SU-DHL-6 (cell line): ENCODE data around the gene NDUFA3.

Source experiments
- H2AFZ ChIP-seq: fragments of 200-600 bp; sonication (generic); 2 replicates; pipeline ENCODE4 v1.6.1; 2014; ENCODE audit warnings: low read depth, mild to moderate bottlenecking, moderate library complexity, mixed read lengths, antibody characterized with exemption, low read length; ENCODE audit not compliant: severe bottlenecking
- H3F3A ChIP-seq: fragments of 200-600 bp; shearing (Covaris generic); 2 replicates; pipeline ENCODE4 v1.6.0; 2016; ENCODE audit warnings: antibody characterized with exemption, mild to moderate bottlenecking; ENCODE audit not compliant: insufficient read depth
- H3K27ac ChIP-seq: fragments of 200-600 bp; sonication (generic); 2 replicates; pipeline ENCODE4 v1.5.1; 2016; ENCODE audit warnings: low read depth, mild to moderate bottlenecking, low read length, moderate library complexity, mixed read lengths
- H3K27me3 ChIP-seq: fragments of 200-600 bp; sonication (generic), shearing (Covaris generic); 2 replicates; pipeline ENCODE4 v1.6.0; 2014; ENCODE audit warnings: mild to moderate bottlenecking, low read length
- H3K36me3 ChIP-seq: fragments of 200-600 bp; sonication (generic); 2 replicates; pipeline ENCODE4 v1.6.1; 2014; ENCODE audit warnings: mild to moderate bottlenecking, low read length, mixed read lengths
- H3K4me2 ChIP-seq: fragments of 300-600, 200-600 bp; shearing (Covaris generic), sonication (generic); 2 replicates; pipeline ENCODE4 v1.6.0; 2014; ENCODE audit warnings: low read length, low read depth, mild to moderate bottlenecking; ENCODE audit not compliant: poor library complexity, severe bottlenecking
- H3K4me3 ChIP-seq: fragments of 200-600 bp; sonication (generic); 2 replicates; pipeline ENCODE4 v1.5.1; 2014; ENCODE audit warnings: antibody characterized with exemption, low read length, mild to moderate bottlenecking, mixed read lengths; ENCODE audit not compliant: insufficient read depth, poor library complexity, severe bottlenecking
- H3K79me2 ChIP-seq: fragments of 200-600 bp; sonication (generic); 2 replicates; pipeline ENCODE4 v1.6.1; 2014; ENCODE audit warnings: mild to moderate bottlenecking, low read length, moderate library complexity; ENCODE audit not compliant: insufficient read depth
- H3K9ac ChIP-seq: fragments of 200-600 bp; sonication (generic); 2 replicates; pipeline ENCODE4 v1.7.0; 2014; ENCODE audit warnings: mild to moderate bottlenecking, low read length
- H3K9me2 ChIP-seq: fragments of 200-600 bp; sonication (generic); replicated peaks from 2 replicates; pipeline ENCODE4 v1.6.1; 2014; ENCODE audit warnings: low read length; ENCODE audit not compliant: insufficient read depth
- H3K9me3 ChIP-seq: fragments of 200-600 bp; sonication (generic); 2 replicates; pipeline ENCODE4 v1.6.1; 2014; ENCODE audit warnings: low read length, mixed read lengths; ENCODE audit not compliant: insufficient read depth
- H4K20me1 ChIP-seq: fragments of 200-600 bp; sonication (generic); 2 replicates; pipeline ENCODE4 v1.6.1; 2014; ENCODE audit warnings: low read depth, mild to moderate bottlenecking, antibody characterized with exemption, low read length, moderate library complexity, mixed read lengths
- CTCF ChIP-seq: fragments of 200-600 bp; sonication (generic); IDR thresholded peaks from one replicate; pipeline ENCODE4 v1.5.1; 2017; ENCODE audit warnings: antibody characterized with exemption, mild to moderate bottlenecking, low read length, moderate library complexity; ENCODE audit not compliant: insufficient read depth, poor library complexity, severe bottlenecking
- EZH2phosphoT487 ChIP-seq: fragments of 200-600 bp; sonication (generic), shearing (Covaris generic); conservative IDR thresholded peaks from 2 replicates; pipeline ENCODE4 v1.6.1; 2018; ENCODE audit warnings: mild to moderate bottlenecking, antibody characterized with exemption, low read length, moderate library complexity, mixed read lengths

The NDUFA3 gene

DNA sequence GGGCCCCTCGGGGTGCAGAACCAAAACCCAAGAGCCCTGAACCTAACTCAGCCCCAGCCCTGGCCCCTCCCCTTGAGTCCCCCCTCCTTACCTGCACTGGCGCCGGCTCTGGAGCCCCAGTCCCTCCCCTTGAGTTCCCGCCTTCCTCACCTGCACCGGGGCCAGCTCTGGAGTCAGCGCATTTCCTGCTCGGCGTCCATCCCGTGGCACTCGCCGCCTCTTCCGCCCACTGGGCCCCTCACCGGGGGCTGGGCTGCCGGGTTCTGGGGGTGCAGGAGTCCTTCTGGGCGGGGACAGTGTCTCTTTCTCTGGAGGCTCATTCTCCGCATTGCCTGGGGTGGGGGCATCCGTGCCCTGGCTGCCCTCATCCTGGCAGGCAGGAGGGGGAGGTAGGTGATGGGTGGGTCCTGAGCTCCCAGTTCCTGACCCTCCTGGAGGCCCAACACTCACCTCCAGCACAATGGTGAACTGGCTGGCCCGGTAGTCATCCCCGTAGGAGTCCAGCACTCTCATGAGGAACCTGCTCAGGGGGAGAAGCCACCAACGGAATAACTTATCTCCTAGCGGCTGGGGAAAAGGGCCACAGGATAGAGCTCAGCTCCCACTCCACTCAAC, 5.3 kb downstream of the NDUFA3 start:
- Histone ChIP-seq H3K27ac (no peak overlapping the region), H3K4me2 (no peak overlapping the region), H3K9me2 (no peaks in the 10 kb centered on the region), H2AFZ (no peak overlapping the region), H3K4me3 (no peak overlapping the region), H3K9me3 (no peaks in the 10 kb centered on the region), H3K9ac (no peak overlapping the region), H3K79me2 (peaks cover 13% of the 10 kb centered on the region), H4K20me1 (no peaks in the 10 kb centered on the region), H3F3A (no peaks in the 10 kb centered on the region), H3K36me3 (no peaks in the 10 kb centered on the region), H3K27me3 (no peaks in the 10 kb centered on the region)
- TF ChIP-seq CTCF (no peak), EZH2phosphoT487 (no peak)

GRCh38 chr19:54108496-54108895, 5.8 kb downstream of the NDUFA3 start:
- Histone ChIP-seq H3K9me2 (no peaks in the 10 kb centered on the region), H2AFZ (no peak overlapping the region), H3K9ac (no peak overlapping the region), H3K36me3 (no peaks in the 10 kb centered on the region), H3K27ac (no peak overlapping the region), H3K27me3 (no peaks in the 10 kb centered on the region), H3K79me2 (peaks cover 8% of the 10 kb centered on the region), H3K4me3 (no peak overlapping the region), H3K4me2 (no peak overlapping the region), H4K20me1 (no peaks in the 10 kb centered on the region), H3K9me3 (no peaks in the 10 kb centered on the region), H3F3A (no peaks in the 10 kb centered on the region)
- TF ChIP-seq CTCF (no peak), EZH2phosphoT487 (no peak)

GRCh38 chr19:54109651-54110050, 7.0 kb downstream of the NDUFA3 start:
- H3K9me3 ChIP-seq: no peaks in the 10 kb centered on the region
- no peak for TF ChIP-seq CTCF
- TF ChIP-seq EZH2phosphoT487: no peak
- H3K9ac ChIP-seq: no peak overlapping the region
- H3K9me2 ChIP-seq: no peaks in the 10 kb centered on the region
- no peak overlapping the region for H3K4me2 ChIP-seq
- no peaks in the 10 kb centered on the region for H3K27me3 ChIP-seq
- H2AFZ ChIP-seq: no peak overlapping the region
- no peaks in the 10 kb centered on the region for H3K36me3 ChIP-seq
- H4K20me1 ChIP-seq: no peaks in the 10 kb centered on the region
- peaks cover 13% of the 10 kb centered on the region; the same call in 1 of the 2 replicates for H3K79me2 ChIP-seq
- H3F3A ChIP-seq: 0 out of 2 replicates have a peak, but pooled peaks cover 5% of the 10 kb centered on the region
- H3K4me3 ChIP-seq: no peak overlapping the region
- H3K27ac ChIP-seq: no peak overlapping the region
